ENCODE measurements around the gene KCNMA1.

KCNMA1 gene

GRCh38 chr10:77631241-77631640 lies 6.4 kb downstream of the KCNMA1 start:
- no peak for DNase-seq

GRCh38 chr10:77630507-77630848 lies 7.1 kb downstream of the KCNMA1 start:
- no peak for DNase-seq

GRCh38 chr10:77629775-77630506 lies 7.7 kb downstream of the KCNMA1 start:
- DNase-seq: no peak

GRCh38 chr10:77628906-77629730 lies 8.5 kb downstream of the KCNMA1 start:
- DNase-seq: no peak

GRCh38 chr10:77626266-77626935 lies 11.2 kb downstream of the KCNMA1 start:
- DNase-seq: no peak

GRCh38 chr10:77625379-77625778 lies 12.2 kb downstream of the KCNMA1 start:
- DNase-seq: no peak

GRCh38 chr10:77622889-77623291 lies 14.7 kb downstream of the KCNMA1 start:
- DNase-seq: no peak

- no peak for DNase-seq
Observed at GRCh38 chr10:77620731-77621130, 16.9 kb downstream of the KCNMA1 start.

- DNase-seq: no peak
Observed at GRCh38 chr10:77619964-77620703, 17.5 kb downstream of the KCNMA1 start.

GRCh38 chr10:77618117-77618516 lies 19.5 kb downstream of the KCNMA1 start:
- no peak for DNase-seq

GRCh38 chr10:77616766-77617165 lies 20.8 kb downstream of the KCNMA1 start:
- no peak for DNase-seq

- DNase-seq: no peak
Observed at GRCh38 chr10:77614778-77615625, 22.6 kb downstream of the KCNMA1 start.

- no peak for DNase-seq
Observed at GRCh38 chr10:77613476-77614130, 24.0 kb downstream of the KCNMA1 start.

- no peak for DNase-seq
Observed at GRCh38 chr10:77611670-77612069, 25.9 kb downstream of the KCNMA1 start.

- no peak for DNase-seq
Observed at GRCh38 chr10:77611221-77611620, 26.4 kb downstream of the KCNMA1 start.

GRCh38 chr10:77609781-77610272 lies 27.8 kb downstream of the KCNMA1 start:
- no peak for DNase-seq

- no peak for DNase-seq
Observed at GRCh38 chr10:77608281-77608680, 29.3 kb downstream of the KCNMA1 start.

- no peak for DNase-seq
Observed at GRCh38 chr10:77606751-77607150, 30.9 kb downstream of the KCNMA1 start.

GRCh38 chr10:77605466-77605865 lies 32.1 kb downstream of the KCNMA1 start:
- DNase-seq: no peak

GRCh38 chr10:77604941-77605351 lies 32.7 kb downstream of the KCNMA1 start:
- DNase-seq: no peak

- no peak for DNase-seq
Observed at GRCh38 chr10:77604063-77604462, 33.5 kb downstream of the KCNMA1 start.

All from COR-L47 (cell line).